SK-N-SH treated with all-trans-retinoic acid at 6 μM for 48 hours (cell line): ENCODE data around the gene GKN1.

Experiments used
- ATAC-seq: fragments of 200-7000 bp; cut with Tn5 transposase; 3 replicates; pipeline ENCODE4 v1.9.1; 2020; ENCODE audit warnings: mild to moderate bottlenecking, moderate library complexity
- ARNTL ChIP-seq: fragments of 450-650 bp; formaldehyde crosslinking; IDR thresholded peaks from 2 replicates; pipeline ENCODE4 v1.5.0; 2020; ENCODE audit warnings: low read depth, mild to moderate bottlenecking, moderate library complexity, borderline replicate concordance
- BACH2 ChIP-seq: fragments of 250-450 bp; sonication (Bioruptor Pico); IDR thresholded peaks from 2 replicates; pipeline ENCODE4 v1.9.0; 2021; ENCODE audit warnings: mild to moderate bottlenecking, borderline replicate concordance
- CSDC2 ChIP-seq: fragments of 250-450 bp; sonication (Bioruptor Pico); IDR thresholded peaks from 2 replicates; pipeline ENCODE4 v1.5.0; 2020; ENCODE audit warnings: mild to moderate bottlenecking, moderate library complexity
- CSRNP3 ChIP-seq: fragments of 250-450 bp; sonication (Bioruptor Pico); IDR thresholded peaks from 2 replicates; pipeline ENCODE4 v1.5.1; 2021; ENCODE audit warnings: mild to moderate bottlenecking, moderate library complexity
- ESRRG ChIP-seq: fragments of 250-450 bp; sonication (Bioruptor Pico); IDR thresholded peaks from 2 replicates; pipeline ENCODE4 v1.6.1; 2021; ENCODE audit warnings: mild to moderate bottlenecking
- ISL1 ChIP-seq: fragments of 250-450 bp; sonication (Bioruptor Pico); IDR thresholded peaks from 2 replicates; pipeline ENCODE4 v2.1.2; 2022; ENCODE audit warnings: mild to moderate bottlenecking, moderate library complexity
- OSR1 ChIP-seq: fragments of 250-450 bp; sonication (Bioruptor Pico); IDR thresholded peaks from 2 replicates; pipeline ENCODE4 v1.8.0; 2022; ENCODE audit warnings: moderate library complexity, mild to moderate bottlenecking, inconsistent platforms
- PATZ1 ChIP-seq: fragments of 250-450 bp; sonication (Bioruptor Pico); IDR thresholded peaks from 2 replicates; pipeline ENCODE4 v1.8.0; 2020; ENCODE audit warnings: mild to moderate bottlenecking, moderate library complexity, borderline replicate concordance
- POU6F1 ChIP-seq: fragments of 250-450 bp; sonication (Bioruptor Pico); IDR thresholded peaks from 2 replicates; pipeline ENCODE4 v1.8.0; 2021; ENCODE audit warnings: low read depth, mild to moderate bottlenecking, moderate library complexity, borderline replicate concordance
- PPARA ChIP-seq: fragments of 250-450 bp; sonication (Bioruptor Pico); IDR thresholded peaks from 2 replicates; pipeline ENCODE4 v1.5.0; 2020; ENCODE audit warnings: mild to moderate bottlenecking, borderline replicate concordance
- RARB ChIP-seq: fragments of 250-450 bp; sonication (Bioruptor Pico); IDR thresholded peaks from 2 replicates; pipeline ENCODE4 v1.8.0; 2021; ENCODE audit warnings: mild to moderate bottlenecking, moderate library complexity
- SNAI2 ChIP-seq: fragments of 250-450 bp; sonication (Bioruptor Pico); IDR thresholded peaks from 2 replicates; pipeline ENCODE4 v1.5.0; 2020; ENCODE audit warnings: mild to moderate bottlenecking, moderate library complexity
- TCF4 ChIP-seq: fragments of 250-450 bp; sonication (Bioruptor Pico); IDR thresholded peaks from 2 replicates; pipeline ENCODE4 v1.8.0; 2021; ENCODE audit warnings: mild to moderate bottlenecking, moderate library complexity, borderline replicate concordance
- TOX ChIP-seq: fragments of 250-450 bp; sonication (Bioruptor Pico); IDR thresholded peaks from 2 replicates; pipeline ENCODE4 v1.8.0; 2021; ENCODE audit warnings: mild to moderate bottlenecking, moderate library complexity, borderline replicate concordance
- TSHZ2 ChIP-seq: fragments of 250-450 bp; sonication (Bioruptor Pico); IDR thresholded peaks from 2 replicates; pipeline ENCODE4 v1.5.0; 2020; ENCODE audit warnings: mild to moderate bottlenecking, moderate library complexity
- ZC3H10 ChIP-seq: fragments of 250-450 bp; sonication (Bioruptor Pico); IDR thresholded peaks from 2 replicates; pipeline ENCODE4 v1.5.1; 2021; ENCODE audit warnings: mild to moderate bottlenecking, moderate library complexity
- ZFP3 ChIP-seq: fragments of 250-450 bp; sonication (Bioruptor Pico); IDR thresholded peaks from 2 replicates; pipeline ENCODE4 v1.5.0; 2020; ENCODE audit warnings: mild to moderate bottlenecking, moderate library complexity
- ZFP30 ChIP-seq: fragments of 450-650 bp; formaldehyde crosslinking; IDR thresholded peaks from 2 replicates; pipeline ENCODE4 v1.5.0; 2022; ENCODE audit warnings: mild to moderate bottlenecking, moderate library complexity
- ZNF565 ChIP-seq: fragments of 450-650 bp; formaldehyde crosslinking; conservative IDR thresholded peaks from 2 replicates; pipeline ENCODE4 v1.5.0; 2020; ENCODE audit warnings: low read depth, mild to moderate bottlenecking, moderate library complexity
- ZNF70 ChIP-seq: fragments of 450-650 bp; formaldehyde crosslinking; IDR thresholded peaks from 2 replicates; pipeline ENCODE4 v1.5.0; 2020; ENCODE audit warnings: mild to moderate bottlenecking, moderate library complexity
- ZNF8 ChIP-seq: fragments of 450-650 bp; formaldehyde crosslinking; IDR thresholded peaks from 2 replicates; pipeline ENCODE4 v1.5.0; 2020; ENCODE audit warnings: mild to moderate bottlenecking, moderate library complexity
- TF ChIP-seq, protein P1 (sequence below): fragments of 250-450 bp; sonication (Bioruptor Pico); IDR thresholded peaks from 2 replicates; pipeline ENCODE4 v1.5.1; 2020; ENCODE audit warnings: low read depth, mild to moderate bottlenecking, moderate library complexity

The GKN1 gene

DNA sequence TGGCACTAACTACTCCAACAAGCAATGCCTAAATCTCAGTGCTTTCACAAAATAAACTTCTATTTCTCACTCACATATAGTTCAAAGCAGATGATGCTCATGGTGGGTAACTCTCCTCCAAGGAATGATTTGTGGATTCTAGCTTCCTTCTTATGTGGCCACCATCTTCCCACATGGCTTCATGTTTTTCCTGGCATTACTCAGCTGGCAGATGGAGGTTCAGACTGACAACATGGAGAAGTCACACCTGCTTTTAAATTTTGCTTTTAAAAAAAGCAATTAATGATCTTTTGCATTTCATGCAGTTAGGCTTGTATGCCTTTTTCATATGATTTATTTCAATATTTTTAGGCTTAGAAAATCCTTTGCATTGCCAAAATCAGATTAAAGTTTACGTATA is 15.4 kb upstream of the GKN1 start:
- TF ChIP-seq CSRNP3 (CRISPR knock-in tag) (no peak), ESRRG (CRISPR knock-in tag) (no peak), TSHZ2 (CRISPR knock-in tag) (no peak), ZFP3 (CRISPR knock-in tag) (no peak), ARNTL (no peak), ZFP30 (CRISPR knock-in tag) (no peak), ISL1 (CRISPR knock-in tag) (no peak), TCF4 (CRISPR knock-in tag) (no peak), ZNF8 (CRISPR knock-in tag) (no peak), OSR1 (CRISPR knock-in tag) (no peak), TOX (no peak), SNAI2 (CRISPR knock-in tag) (no peak), POU6F1 (CRISPR knock-in tag) (no peak), BACH2 (CRISPR knock-in tag) (no peak), RARB (CRISPR knock-in tag) (no peak), ZNF565 (CRISPR knock-in tag) (no peak), ZC3H10 (no peak), ZNF70 (CRISPR knock-in tag) (no peak), CSDC2 (no peak)
- TF ChIP-seq, protein P1, sequence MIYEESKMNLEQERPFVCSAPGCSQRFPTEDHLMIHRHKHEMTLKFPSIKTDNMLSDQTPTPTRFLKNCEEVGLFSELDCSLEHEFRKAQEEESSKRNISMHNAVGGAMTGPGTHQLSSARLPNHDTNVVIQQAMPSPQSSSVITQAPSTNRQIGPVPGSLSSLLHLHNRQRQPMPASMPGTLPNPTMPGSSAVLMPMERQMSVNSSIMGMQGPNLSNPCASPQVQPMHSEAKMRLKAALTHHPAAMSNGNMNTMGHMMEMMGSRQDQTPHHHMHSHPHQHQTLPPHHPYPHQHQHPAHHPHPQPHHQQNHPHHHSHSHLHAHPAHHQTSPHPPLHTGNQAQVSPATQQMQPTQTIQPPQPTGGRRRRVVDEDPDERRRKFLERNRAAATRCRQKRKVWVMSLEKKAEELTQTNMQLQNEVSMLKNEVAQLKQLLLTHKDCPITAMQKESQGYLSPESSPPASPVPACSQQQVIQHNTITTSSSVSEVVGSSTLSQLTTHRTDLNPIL (CRISPR knock-in tag): no peak
- TF ChIP-seq, all 23 proteins: peak for 0
- ATAC-seq: no peak

DNA sequence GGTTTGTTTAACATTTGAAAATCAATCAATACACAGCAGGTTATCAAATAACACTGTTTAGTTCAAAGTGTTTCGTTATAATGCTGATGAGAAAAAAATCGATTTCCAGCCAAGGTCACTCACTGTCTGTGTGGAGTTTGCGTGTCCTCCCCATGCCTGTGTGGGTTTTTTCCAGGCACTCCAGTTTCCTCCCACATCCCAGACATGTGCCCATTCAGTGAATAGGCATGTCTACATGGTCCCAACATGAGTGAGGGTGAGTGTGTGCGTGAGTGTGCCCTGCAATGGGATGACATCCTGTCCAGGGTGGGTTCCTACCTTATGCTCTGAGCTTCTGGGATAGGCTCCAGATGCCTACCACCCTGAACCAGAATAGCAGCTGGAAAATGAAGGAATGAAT is 13.1 kb upstream of the GKN1 start:
- ATAC-seq: no peak
- no peak for TF ChIP-seq ZNF565 (CRISPR knock-in tag)
- no peak for TF ChIP-seq PATZ1 (CRISPR knock-in tag)
- TF ChIP-seq BACH2 (CRISPR knock-in tag): no peak
- TF ChIP-seq TSHZ2 (CRISPR knock-in tag): no peak
- TF ChIP-seq, protein P1 (CRISPR knock-in tag): no peak
- TF ChIP-seq ZFP3 (CRISPR knock-in tag): no peak
- TF ChIP-seq CSRNP3 (CRISPR knock-in tag): no peak
- TF ChIP-seq ZNF8 (CRISPR knock-in tag): no peak
- TF ChIP-seq ZNF70 (CRISPR knock-in tag): no peak
- TF ChIP-seq TOX: no peak
- TF ChIP-seq PPARA: no peak
